Cardiac ventricle fibroblast (primary cell): ENCODE results near the gene CAPN13. TPM values are rescaled to one million over a fixed set of nuclear protein-coding genes. Genes with fewer than 3 reads are reported as not detected.

Source experiments
- total RNA-seq: library from RNA; depleted of rRNA; stranded (reverse); fragments of >200 nt; gene quantifications from 2 replicates; pipeline ENCODE4 v1.2.3, GENCODE V29; 2015

CAPN13 gene
- not detected in 2 replicates for total RNA-seq

GRCh38 chr2:30807249-30807648, at the start of gene CAPN13:
TSS of gene CAPN13 (minus strand) at chr2:30807446. CDS start at chr2:30787325, 20,121 bp downstream.

